Neural cell (in vitro differentiated cells): ENCODE data around the gene PAK2. TPM values are rescaled to one million over a fixed set of nuclear protein-coding genes. Genes with fewer than 3 reads are reported as not detected.

Experiments
- H2AFZ ChIP-seq: fragments of 200-600, 300-800 bp; sonication (generic), shearing (Covaris generic); 2 replicates; pipeline ENCODE4 v1.6.0; 2014; ENCODE audit warnings: low read depth, mild to moderate bottlenecking, antibody characterized with exemption, low read length, moderate library complexity
- H3F3A ChIP-seq: fragments of 200-600 bp; shearing (Covaris generic); 2 replicates; pipeline ENCODE4 v1.6.1; 2016; ENCODE audit warnings: mild to moderate bottlenecking, moderate library complexity, mixed read lengths, antibody characterized with exemption, low read length; ENCODE audit not compliant: insufficient read depth, poor library complexity, severe bottlenecking
- H3K27ac ChIP-seq: fragments of 200-600, 300-800 bp; sonication (generic), shearing (Covaris generic); 2 replicates; pipeline ENCODE4 v1.5.1; 2014; ENCODE audit warnings: mild to moderate bottlenecking, low read length, moderate library complexity
- H3K27me3 ChIP-seq: fragments of 300-800, 200-600 bp; sonication (generic), shearing (Covaris generic); 2 replicates; pipeline ENCODE4 v1.6.0; 2014; ENCODE audit warnings: mild to moderate bottlenecking, low read depth, low read length, moderate library complexity; ENCODE audit not compliant: insufficient read depth
- H3K36me3 ChIP-seq: fragments of 300-800, 200-600 bp; sonication (generic), shearing (Covaris generic); 2 replicates; pipeline ENCODE4 v1.5.1; 2014; ENCODE audit warnings: mild to moderate bottlenecking, antibody characterized with exemption, low read length, moderate library complexity; ENCODE audit not compliant: insufficient read depth
- H3K4me2 ChIP-seq: fragments of 300-800, 200-600 bp; sonication (generic), shearing (Covaris generic); 2 replicates; pipeline ENCODE4 v1.6.0; 2014; ENCODE audit warnings: mild to moderate bottlenecking, low read length
- H3K4me3 ChIP-seq: fragments of 300-800, 200-600 bp; sonication (generic), shearing (Covaris generic); 2 replicates; pipeline ENCODE4 v1.5.1; 2014; ENCODE audit warnings: mild to moderate bottlenecking, low read length, moderate library complexity
- H3K79me2 ChIP-seq: fragments of 200-600 bp; shearing (Covaris generic); replicated peaks from 2 replicates; pipeline ENCODE4 v1.6.0; 2014; ENCODE audit warnings: mild to moderate bottlenecking, low read length, moderate library complexity; ENCODE audit not compliant: insufficient read depth
- H3K9ac ChIP-seq: fragments of 300-800, 200-600 bp; sonication (generic), shearing (Covaris generic); 2 replicates; pipeline ENCODE4 v1.6.1; 2016; ENCODE audit warnings: mild to moderate bottlenecking, low read length, mixed read lengths
- H3K9me2 ChIP-seq: fragments of 200-600 bp; shearing (Covaris generic); 2 replicates; pipeline ENCODE4 v1.6.1; 2016; ENCODE audit warnings: mild to moderate bottlenecking, low read length, mixed read lengths; ENCODE audit not compliant: insufficient read depth
- H3K9me3 ChIP-seq: fragments of 200-600, 300-800 bp; sonication (generic), shearing (Covaris generic); 2 replicates; pipeline ENCODE4 v1.6.1; 2016; ENCODE audit warnings: mild to moderate bottlenecking, mixed run types, low read length, moderate library complexity, mixed read lengths
- H4K20me1 ChIP-seq: fragments of 200-600 bp; shearing (Covaris generic); 2 replicates; pipeline ENCODE4 v1.6.1; 2016; ENCODE audit warnings: mild to moderate bottlenecking, mixed run types; ENCODE audit not compliant: insufficient read depth
- CTCF ChIP-seq: fragments of 450-650 bp; IDR thresholded peaks from 2 replicates; pipeline ENCODE4 v1.5.1; 2014; ENCODE audit warnings: antibody characterized with exemption, mild to moderate bottlenecking, moderate library complexity; ENCODE audit not compliant: poor library complexity, severe bottlenecking
- EP300 ChIP-seq: fragments of 450-650 bp; conservative IDR thresholded peaks from 2 replicates; pipeline ENCODE4 v1.6.1; 2014; ENCODE audit warnings: antibody characterized with exemption, mild to moderate bottlenecking, moderate library complexity; ENCODE audit not compliant: poor library complexity, severe bottlenecking
- EZH2 ChIP-seq: fragments of 200-600, 300-800 bp; shearing (Covaris generic), sonication (generic); IDR thresholded peaks from 2 replicates; pipeline ENCODE4 v1.6.1; 2014; ENCODE audit warnings: antibody characterized with exemption, low read length, borderline replicate concordance, mild to moderate bottlenecking; ENCODE audit not compliant: insufficient read depth, poor library complexity, severe bottlenecking
- MXI1 ChIP-seq: fragments of 450-650 bp; conservative IDR thresholded peaks from 2 replicates; pipeline ENCODE4 v1.6.1; 2014; ENCODE audit warnings: antibody characterized with exemption, mild to moderate bottlenecking; ENCODE audit not compliant: poor library complexity, severe bottlenecking
- POLR2AphosphoS5 ChIP-seq: IDR thresholded peaks from 2 replicates; pipeline ENCODE4 v1.6.1; 2012
- RAD21 ChIP-seq: fragments of 450-650 bp; conservative IDR thresholded peaks from 2 replicates; pipeline ENCODE4 v1.6.1; 2014; ENCODE audit warnings: antibody characterized with exemption, mild to moderate bottlenecking, moderate library complexity
- REST ChIP-seq: IDR thresholded peaks from 2 replicates; pipeline ENCODE4 v1.6.1; 2012; ENCODE audit warnings: borderline replicate concordance
- SMC3 ChIP-seq: fragments of 450-650 bp; conservative IDR thresholded peaks from 2 replicates; pipeline ENCODE4 v1.6.1; 2014; ENCODE audit warnings: antibody characterized with exemption, mild to moderate bottlenecking, moderate library complexity; ENCODE audit not compliant: poor library complexity
- TAF1 ChIP-seq: IDR thresholded peaks from 2 replicates; pipeline ENCODE4 v1.6.1; 2012; ENCODE audit warnings: low read depth
- polyA plus RNA-seq: library from polyadenylated mRNA; depleted of rRNA; stranded (reverse); fragments of >200 nt; gene quantifications from 2 replicates; pipeline ENCODE4 v1.2.3, GENCODE V29; 2014

PAK2 gene
- polyA plus RNA-seq, 1 donor from 2014 or later = 40.3 TPM

GRCh38 chr3:196765454-196765853 lies 25.8 kb downstream of the PAK2 start:
- Histone ChIP-seq H4K20me1 (no peaks in the 10 kb centered on the region), H2AFZ (no peak overlapping the region), H3K27ac (no peak overlapping the region), H3K9me3 (no peaks in the 10 kb centered on the region), H3K4me2 (no peak overlapping the region), H3K36me3 (peaks cover 2% of the 10 kb centered on the region), H3K4me3 (no peak overlapping the region), H3K9ac (no peak overlapping the region), H3K27me3 (no peaks in the 10 kb centered on the region), H3F3A (no peaks in the 10 kb centered on the region), H3K9me2 (no peaks in the 10 kb centered on the region), H3K79me2 (peaks cover 45% of the 10 kb centered on the region)
- TF ChIP-seq EP300 = no peak
- TF ChIP-seq EZH2 = no peak
- no peak for TF ChIP-seq SMC3
- no peak for TF ChIP-seq REST
- no peak for TF ChIP-seq RAD21
- TF ChIP-seq MXI1 = no peak
- no peak for TF ChIP-seq POLR2AphosphoS5
- no peak for TF ChIP-seq TAF1
- no peak for TF ChIP-seq CTCF

GRCh38 chr3:196771067-196771466 lies 31.4 kb downstream of the PAK2 start:
- H3K36me3 ChIP-seq = no peaks in the 10 kb centered on the region
- H3K4me3 ChIP-seq = no peak overlapping the region
- no peak overlapping the region for H3K27ac ChIP-seq
- H3K9me3 ChIP-seq = no peaks in the 10 kb centered on the region
- H3K9ac ChIP-seq = no peak overlapping the region
- TF ChIP-seq SMC3 (no peak), MXI1 (no peak), EP300 (no peak), RAD21 (no peak), EZH2 (no peak), TAF1 (no peak), CTCF (no peak), REST (no peak), POLR2AphosphoS5 (no peak)
- no peak overlapping the region for H3K4me2 ChIP-seq
- H3K27me3 ChIP-seq = no peaks in the 10 kb centered on the region
- no peak overlapping the region for H2AFZ ChIP-seq
- H3K9me2 ChIP-seq = no peaks in the 10 kb centered on the region
- H4K20me1 ChIP-seq = no peaks in the 10 kb centered on the region
- H3F3A ChIP-seq = no peaks in the 10 kb centered on the region
- peaks cover 77% of the 10 kb centered on the region for H3K79me2 ChIP-seq
